GM12892 (cell line): ENCODE results near the gene CEMIP.

Experiments used
- POLR2AphosphoS5 ChIP-seq: IDR thresholded peaks from 2 replicates; pipeline ENCODE4 v1.6.1; 2011; ENCODE audit warnings: low read depth, low read length, control low read depth
- TAF1 ChIP-seq: IDR thresholded peaks from 2 replicates; pipeline ENCODE4 v1.6.1; 2011; ENCODE audit warnings: low read depth, mild to moderate bottlenecking, control low read depth, low read length, borderline replicate concordance

DNA sequence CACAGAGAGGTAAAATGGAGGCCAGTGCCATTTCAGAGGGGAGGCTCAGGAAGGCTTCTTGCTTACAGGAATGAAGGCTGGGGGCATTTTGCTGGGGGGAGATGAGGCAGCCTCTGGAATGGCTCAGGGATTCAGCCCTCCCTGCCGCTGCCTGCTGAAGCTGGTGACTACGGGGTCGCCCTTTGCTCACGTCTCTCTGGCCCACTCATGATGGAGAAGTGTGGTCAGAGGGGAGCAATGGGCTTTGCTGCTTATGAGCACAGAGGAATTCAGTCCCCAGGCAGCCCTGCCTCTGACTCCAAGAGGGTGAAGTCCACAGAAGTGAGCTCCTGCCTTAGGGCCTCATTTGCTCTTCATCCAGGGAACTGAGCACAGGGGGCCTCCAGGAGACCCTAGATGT is 170.6 kb downstream of the CEMIP start:
- TF ChIP-seq POLR2AphosphoS5 (no peak), TAF1 (no peak)
